ENCODE measurements around the gene MLIP.

GRCh38 chr6:54173089-54173488, 61.8 kb downstream of the MLIP start:
- TF ChIP-seq POLR2A (IDR thresholded peaks at IDR 0.05), result no peak
- TF ChIP-seq CTCF (IDR thresholded peaks at IDR 0.05 in 8 of 11, conservative IDR thresholded peaks at IDR 0.05 in 3 of 11), result no peak
- TF ChIP-seq POLR2AphosphoS5 (IDR thresholded peaks at IDR 0.05), result no peak

All from spleen (tissue), 7 donors.